Keratinocyte (primary cell): Measurements from ENCODE around the gene DGKH. TPM values are rescaled to one million over a fixed set of nuclear protein-coding genes. Genes with fewer than 3 reads are reported as not detected.

Experiments used
- DNase-seq: peaks from one replicate; pipeline ENCODE4 v3.0.0-alpha.2; 2011; ENCODE audit warnings: low read depth, missing footprints, low spot score
- FAIRE-seq: peaks from 2 replicates; lab custom pipeline; 2011; peaks lifted over from hg19 to GRCh38; lab: Jason Lieb, UNC
- H2AFZ ChIP-seq: 2 replicates; pipeline ENCODE4 v1.6.0; 2012; ENCODE audit warnings: low read length, control low read depth, inconsistent platforms; ENCODE audit not compliant: control insufficient read depth
- H3K27ac ChIP-seq: 2 replicates; pipeline ENCODE4 v1.5.1; 2011; ENCODE audit warnings: low read length; ENCODE audit not compliant: control insufficient read depth, insufficient read depth
- H3K27me3 ChIP-seq: 3 replicates; pipeline ENCODE4 v1.6.0; 2011; ENCODE audit warnings: low read length; ENCODE audit not compliant: control insufficient read depth, insufficient read depth; ENCODE audit errors: extremely low read depth
- H3K36me3 ChIP-seq, 2 experiments: 2 replicates in 1 of 2; 3 replicates in 1 of 2; pipeline ENCODE4 v1.5.1; 2011; ENCODE audit warnings: low read length in 2 of 2, mild to moderate bottlenecking in 1 of 2; ENCODE audit not compliant: control insufficient read depth in 2 of 2, insufficient read depth in 2 of 2; ENCODE audit errors: extremely low read depth in 1 of 2
- H3K4me1 ChIP-seq: 3 replicates; pipeline ENCODE4 v1.5.1; 2011; ENCODE audit warnings: low read length; ENCODE audit not compliant: control insufficient read depth, insufficient read depth; ENCODE audit errors: extremely low read depth
- H3K4me2 ChIP-seq: 3 replicates; pipeline ENCODE4 v1.6.0; 2011; ENCODE audit warnings: low read depth, low read length; ENCODE audit not compliant: control insufficient read depth, insufficient read depth; ENCODE audit errors: extremely low read depth
- H3K4me3 ChIP-seq, 3 experiments: fragments of 200-600 bp in 1 of 3; sonication (generic) in 1 of 3; 2 replicates in 2 of 3; 3 replicates in 1 of 3; pipeline ENCODE4 v1.5.1; 2011 to 2016; ENCODE audit warnings: low read length in 3 of 3, mild to moderate bottlenecking in 3 of 3, control low read depth in 2 of 3, inconsistent platforms in 1 of 3, low read depth in 1 of 3, mixed read lengths in 1 of 3, mixed run types in 1 of 3, moderate library complexity in 1 of 3; ENCODE audit not compliant: control insufficient read depth in 2 of 3, insufficient read depth in 2 of 3; ENCODE audit errors: extremely low read depth in 1 of 3
- H3K79me2 ChIP-seq: 2 replicates; pipeline ENCODE4 v1.6.0; 2012; ENCODE audit warnings: low read length; ENCODE audit not compliant: control insufficient read depth, insufficient read depth
- H3K9ac ChIP-seq: 3 replicates; pipeline ENCODE4 v1.6.0; 2011; ENCODE audit warnings: low read length; ENCODE audit not compliant: control insufficient read depth, insufficient read depth; ENCODE audit errors: extremely low read depth
- H3K9me1 ChIP-seq: 3 replicates; pipeline ENCODE4 v1.6.0; 2011; ENCODE audit warnings: low read length; ENCODE audit not compliant: control insufficient read depth, insufficient read depth; ENCODE audit errors: extremely low read depth
- H3K9me3 ChIP-seq: 2 replicates; pipeline ENCODE4 v1.5.1; 2012; ENCODE audit warnings: low read depth, low read length; ENCODE audit not compliant: control insufficient read depth
- H4K20me1 ChIP-seq: 3 replicates; pipeline ENCODE4 v1.6.0; 2011; ENCODE audit warnings: low read length; ENCODE audit not compliant: control insufficient read depth, insufficient read depth; ENCODE audit errors: extremely low read depth
- CTCF ChIP-seq, 3 experiments: IDR thresholded peaks in 1 of 3; conservative IDR thresholded peaks in 1 of 3; optimal IDR thresholded peaks in 1 of 3; 2 replicates in 2 of 3; 3 replicates in 1 of 3; pipeline versions ENCODE3 to v1.5.1; 2011; ENCODE audit warnings: low read length in 3 of 3, mild to moderate bottlenecking in 3 of 3, moderate library complexity in 2 of 3, control low read depth in 1 of 3, inconsistent platforms in 1 of 3; ENCODE audit not compliant: insufficient read depth in 2 of 3; ENCODE audit errors: extremely low read depth in 1 of 3
- EZH2 ChIP-seq: IDR thresholded peaks from one replicate; pipeline ENCODE4 v1.6.1; 2012; ENCODE audit warnings: inconsistent platforms, mild to moderate bottlenecking, low read length, moderate library complexity
- dilution Hi-C: fragments of 300-500 bp; cut with MboI; formaldehyde crosslinking; loops from one replicate; pipeline ENCODE4 v1.7.0; 2020; ENCODE audit warnings: low sequenced_read_pairs; ENCODE audit not compliant: extremely low pct_ligation_motif_present
- polyA plus RNA-seq, 5 experiments: library from polyadenylated mRNA; depleted of rRNA in 3 of 5; stranded (reverse) in 3 of 5; stranded (forward) in 1 of 5; unstranded in 1 of 5; fragments of >200 nt; gene quantifications; 1 replicate in 1 of 5; 2 replicates in 3 of 5; 3 replicates in 1 of 5; pipeline versions ENCODE4 v1.2.1 to v1.2.3, GENCODE V29; 2011 to 2012; ENCODE audit warnings: missing spikeins in 2 of 5, low read depth in 1 of 5, low replicate concordance in 1 of 5

The DGKH gene
- polyA plus RNA-seq, 1 donor (not counting 4 experiments of a cell fraction or from before 2014, with no cell fraction given) = 12.8 TPM

DNA sequence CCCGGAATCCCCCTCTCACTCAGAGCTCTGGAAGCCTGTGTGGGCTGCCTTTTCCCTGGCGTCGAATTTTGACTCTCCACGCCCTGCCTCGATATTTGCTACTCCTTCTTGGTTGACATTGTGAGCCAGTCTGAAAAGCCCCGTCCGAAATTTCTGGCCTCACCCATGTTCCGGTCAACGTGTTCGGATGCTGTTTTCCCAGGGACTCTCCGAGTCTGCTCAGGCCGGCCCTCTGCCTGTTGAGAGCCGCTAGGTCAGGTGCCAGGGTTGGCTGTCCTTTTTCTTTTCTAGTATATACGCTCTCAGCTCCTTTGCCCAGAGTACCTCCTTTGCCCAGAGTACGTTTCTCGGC lies 6.8 kb upstream of the DGKH start:
- dilution Hi-C loops = no loop called here
- peak; percentile 57 for FAIRE-seq
- Histone ChIP-seq H3K9ac (peak overlapping the region; percentile 92), H3K36me3 (peaks cover 0 to 2% of the 10 kb centered on the region in 2 experiments), H3K4me1 (peaks cover 26% of the 10 kb centered on the region), H3K4me3 (peak overlapping the region; percentile 70 to 94 (median 82)), H3K27ac (peak overlapping the region; percentile 92), H3K9me1 (no peaks in the 10 kb centered on the region), H3K27me3 (no peaks in the 10 kb centered on the region), H3K4me2 (peak overlapping the region; percentile 100), H3K79me2 (peaks cover 54% of the 10 kb centered on the region), H2AFZ (peak overlapping the region; percentile 82), H4K20me1 (no peaks in the 10 kb centered on the region), H3K9me3 (no peaks in the 10 kb centered on the region)
- DNase-seq = no peak
- TF ChIP-seq EZH2 (no peak), CTCF (optimal IDR thresholded peaks at IDR 0.05 in 1 of 3, IDR thresholded peaks at IDR 0.05 in 1 of 3, conservative IDR thresholded peaks at IDR 0.05 in 1 of 3; ENCODE audit: extremely low read depth in 1 of 3, insufficient read depth in 2 of 3, low read length in 3 of 3) (peak; percentile 37 to 60 (median 59))

DNA sequence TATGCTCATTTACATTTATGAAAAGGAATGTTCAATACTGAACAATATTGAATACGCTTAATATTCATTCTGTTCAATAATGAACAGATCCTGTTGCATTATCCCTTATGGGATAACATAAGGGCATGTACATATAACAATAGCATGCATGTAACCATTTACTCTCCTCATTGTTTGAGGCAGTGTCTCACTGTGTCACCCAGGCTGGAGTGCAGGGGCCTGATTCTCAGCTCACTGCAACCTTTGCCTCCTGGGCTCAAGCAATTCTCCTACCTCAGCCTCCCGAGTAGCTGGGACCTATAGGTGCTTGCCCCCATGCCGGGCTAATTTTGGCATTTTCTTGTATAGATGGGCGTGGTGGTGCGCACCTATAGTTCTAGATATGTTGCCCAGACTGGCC lies 4.8 kb upstream of the DGKH start:
- H3K27ac ChIP-seq = no peak overlapping the region
- no peak overlapping the region for H3K9ac ChIP-seq
- H3K4me2 ChIP-seq = no peak overlapping the region
- H3K79me2 ChIP-seq = peaks cover 61% of the 10 kb centered on the region
- dilution Hi-C loops = no loop called here
- TF ChIP-seq EZH2 (no peak), CTCF (optimal IDR thresholded peaks at IDR 0.05 in 1 of 3, IDR thresholded peaks at IDR 0.05 in 1 of 3, conservative IDR thresholded peaks at IDR 0.05 in 1 of 3; ENCODE audit: extremely low read depth in 1 of 3, insufficient read depth in 2 of 3, low read length in 3 of 3) (no peak)
- H2AFZ ChIP-seq = no peak overlapping the region
- H3K4me1 ChIP-seq = peaks cover 33% of the 10 kb centered on the region
- peaks cover 0 to 2% of the 10 kb centered on the region in 2 experiments for H3K36me3 ChIP-seq
- H3K9me3 ChIP-seq = no peaks in the 10 kb centered on the region
- no peak overlapping the region for H3K4me3 ChIP-seq
- DNase-seq = no peak
- no peaks in the 10 kb centered on the region for H4K20me1 ChIP-seq
- no peak for FAIRE-seq
- H3K27me3 ChIP-seq = no peaks in the 10 kb centered on the region
- no peaks in the 10 kb centered on the region for H3K9me1 ChIP-seq
